Osteoblast (primary cell): ENCODE data around the gene USP38. TPM values are rescaled to one million over a fixed set of nuclear protein-coding genes. Genes with fewer than 3 reads are reported as not detected.
"Not testable (repeated sequence)": the region's sequence is repeated elsewhere in the genome, so short reads cannot be mapped to it uniquely, and the experiment has no call there.

Source experiments
- DNase-seq: peaks from one replicate; pipeline ENCODE4 v3.0.0; 2011; ENCODE audit warnings: low spot score, mixed read lengths; ENCODE audit not compliant: insufficient read length; ENCODE audit errors: missing footprints
- H2AFZ ChIP-seq: 2 replicates; pipeline ENCODE4 v1.6.0; 2011; ENCODE audit warnings: mild to moderate bottlenecking, low read length
- H3K27ac ChIP-seq: 2 replicates; pipeline ENCODE4 v1.5.1; 2011; ENCODE audit warnings: mild to moderate bottlenecking, low read depth, low read length, moderate library complexity
- H3K27me3 ChIP-seq: 2 replicates; pipeline ENCODE4 v1.6.0; 2012; ENCODE audit warnings: mild to moderate bottlenecking, control low read depth, inconsistent platforms, low read length, moderate library complexity; ENCODE audit not compliant: insufficient read depth
- H3K36me3 ChIP-seq: 2 replicates; pipeline ENCODE4 v1.5.1; 2011; ENCODE audit warnings: mild to moderate bottlenecking, low read length, control low read depth, moderate library complexity; ENCODE audit not compliant: insufficient read depth
- H3K4me1 ChIP-seq: 2 replicates; pipeline ENCODE4 v1.5.1; 2011; ENCODE audit warnings: mild to moderate bottlenecking, low read length, control low read depth, moderate library complexity; ENCODE audit not compliant: insufficient read depth
- H3K4me2 ChIP-seq: 2 replicates; pipeline ENCODE4 v1.6.0; 2011; ENCODE audit warnings: mild to moderate bottlenecking, low read length; ENCODE audit not compliant: insufficient read depth
- H3K4me3 ChIP-seq: fragments of 200-600 bp; sonication (generic); 3 replicates; pipeline ENCODE4 v1.5.1; 2012; ENCODE audit warnings: mild to moderate bottlenecking, low read length, inconsistent platforms; ENCODE audit not compliant: insufficient read depth
- H3K79me2 ChIP-seq: 2 replicates; pipeline ENCODE4 v1.6.0; 2012; ENCODE audit warnings: mild to moderate bottlenecking, low read length, control low read depth, inconsistent platforms; ENCODE audit not compliant: insufficient read depth
- H3K9me3 ChIP-seq: 2 replicates; pipeline ENCODE4 v1.5.1; 2011; ENCODE audit warnings: low read depth, low read length, control low read depth
- H4K20me1 ChIP-seq: 2 replicates; pipeline ENCODE4 v1.6.0; 2012; ENCODE audit warnings: mild to moderate bottlenecking, low read length, control low read depth; ENCODE audit not compliant: insufficient read depth
- total RNA-seq: library from RNA; depleted of rRNA; stranded (reverse); fragments of >200 nt; gene quantifications from 2 replicates; pipeline ENCODE4 v1.2.3, GENCODE V29; 2012
- TF ChIP-seq, protein P1 (sequence below): IDR thresholded peaks from 2 replicates; pipeline ENCODE4 v1.5.1; 2011; ENCODE audit warnings: mild to moderate bottlenecking, low read depth, low read length, moderate library complexity; ENCODE audit errors: extremely low read depth

USP38 gene
- total RNA-seq, 1 donor = 25.7 TPM

DNA sequence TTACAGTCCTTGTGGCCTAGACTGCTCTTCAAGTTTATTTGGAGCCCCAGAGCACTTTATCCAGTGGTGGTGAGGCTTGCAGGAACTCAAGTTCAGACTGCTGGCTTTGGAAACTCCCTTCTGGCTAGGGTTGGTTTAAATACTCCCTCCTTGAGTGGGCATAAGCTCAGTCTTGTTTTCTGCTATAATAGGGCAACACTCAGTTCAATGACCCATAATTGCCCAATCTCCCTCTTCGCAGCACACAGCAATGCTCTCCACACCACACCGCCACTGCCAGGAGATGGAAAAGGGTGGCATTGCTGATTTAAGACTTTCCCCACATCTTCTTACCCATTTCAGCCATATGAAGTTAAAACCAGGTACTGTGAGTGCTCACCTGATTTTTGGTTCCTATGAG is 27.9 kb upstream of the USP38 start:
- Histone ChIP-seq H3K4me1 (no peaks in the 10 kb centered on the region), H2AFZ (no peak overlapping the region), H3K4me2 (no peak overlapping the region), H3K79me2 (no peaks in the 10 kb centered on the region), H3K9me3 (no peaks in the 10 kb centered on the region), H4K20me1 (no peaks in the 10 kb centered on the region), H3K4me3 (no peak overlapping the region), H3K27ac (no peak overlapping the region), H3K27me3 (no peaks in the 10 kb centered on the region), H3K36me3 (no peaks in the 10 kb centered on the region)
- no peak for DNase-seq
- TF ChIP-seq, protein P1, sequence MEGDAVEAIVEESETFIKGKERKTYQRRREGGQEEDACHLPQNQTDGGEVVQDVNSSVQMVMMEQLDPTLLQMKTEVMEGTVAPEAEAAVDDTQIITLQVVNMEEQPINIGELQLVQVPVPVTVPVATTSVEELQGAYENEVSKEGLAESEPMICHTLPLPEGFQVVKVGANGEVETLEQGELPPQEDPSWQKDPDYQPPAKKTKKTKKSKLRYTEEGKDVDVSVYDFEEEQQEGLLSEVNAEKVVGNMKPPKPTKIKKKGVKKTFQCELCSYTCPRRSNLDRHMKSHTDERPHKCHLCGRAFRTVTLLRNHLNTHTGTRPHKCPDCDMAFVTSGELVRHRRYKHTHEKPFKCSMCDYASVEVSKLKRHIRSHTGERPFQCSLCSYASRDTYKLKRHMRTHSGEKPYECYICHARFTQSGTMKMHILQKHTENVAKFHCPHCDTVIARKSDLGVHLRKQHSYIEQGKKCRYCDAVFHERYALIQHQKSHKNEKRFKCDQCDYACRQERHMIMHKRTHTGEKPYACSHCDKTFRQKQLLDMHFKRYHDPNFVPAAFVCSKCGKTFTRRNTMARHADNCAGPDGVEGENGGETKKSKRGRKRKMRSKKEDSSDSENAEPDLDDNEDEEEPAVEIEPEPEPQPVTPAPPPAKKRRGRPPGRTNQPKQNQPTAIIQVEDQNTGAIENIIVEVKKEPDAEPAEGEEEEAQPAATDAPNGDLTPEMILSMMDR = no peak

DNA sequence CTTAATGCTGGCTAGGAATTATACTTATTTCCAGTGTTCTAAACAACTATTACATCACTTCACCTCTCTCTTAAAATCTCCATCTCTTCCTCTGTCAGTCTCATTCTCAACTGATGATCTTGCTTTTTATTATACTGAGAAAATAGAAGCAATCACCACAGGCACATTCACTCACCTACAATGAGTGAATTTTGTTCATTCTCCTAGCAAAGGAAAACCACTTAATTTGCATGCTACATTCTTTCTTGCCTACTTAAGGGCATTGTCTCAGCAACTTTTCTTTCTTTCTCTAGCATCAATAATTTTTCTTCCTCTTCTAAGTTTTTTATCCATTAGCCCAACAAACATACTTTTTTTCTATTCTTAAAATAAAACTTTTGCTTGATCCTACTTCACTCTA is 21.1 kb upstream of the USP38 start:
- Histone ChIP-seq H3K36me3 (no peaks in the 10 kb centered on the region), H3K27ac (no peak overlapping the region), H4K20me1 (no peaks in the 10 kb centered on the region), H3K4me1 (no peaks in the 10 kb centered on the region), H3K9me3 (no peaks in the 10 kb centered on the region), H3K79me2 (no peaks in the 10 kb centered on the region), H3K27me3 (no peaks in the 10 kb centered on the region), H3K4me3 (no peak overlapping the region), H2AFZ (no peak overlapping the region), H3K4me2 (no peak overlapping the region)
- TF ChIP-seq, protein P1 = no peak
- no peak for DNase-seq

GRCh38 chr4:143166722-143167121 is 18.0 kb upstream of the USP38 start:
- not testable (repeated sequence) for H3K9me3 ChIP-seq, H3K4me2 ChIP-seq, H3K79me2 ChIP-seq, H3K4me1 ChIP-seq, H4K20me1 ChIP-seq, H3K36me3 ChIP-seq, H3K27ac ChIP-seq, H3K27me3 ChIP-seq, H3K4me3 ChIP-seq, DNase-seq, H2AFZ ChIP-seq

- Histone ChIP-seq H3K9me3 (no peaks in the 10 kb centered on the region), H4K20me1 (no peaks in the 10 kb centered on the region), H3K27me3 (no peaks in the 10 kb centered on the region), H3K27ac (no peak overlapping the region), H3K4me3 (no peak overlapping the region), H3K79me2 (peaks cover 4% of the 10 kb centered on the region), H3K36me3 (no peaks in the 10 kb centered on the region), H2AFZ (no peak overlapping the region), H3K4me1 (peaks cover 4% of the 10 kb centered on the region), H3K4me2 (no peak overlapping the region)
- no peak for DNase-seq
- TF ChIP-seq, protein P1 = no peak
These were observed 5.8 kb upstream of the USP38 start for GRCh38 chr4:143178923-143179322.
